Measurements from ENCODE around the gene SHH.

The SHH gene

GRCh38 chr7:155811895-155812761 lies at the start of gene SHH:
Gene SHH (minus strand): TSS chr7:155812463. CDS start chr7:155812122, 341 bp downstream.
- DNase-seq, result no peak

GRCh38 chr7:155861480-155861868 lies 49.2 kb upstream of the SHH start:
- no peak for DNase-seq

- no peak for DNase-seq
Measured at GRCh38 chr7:155860840-155861479, 48.7 kb upstream of the SHH start.

DNA sequence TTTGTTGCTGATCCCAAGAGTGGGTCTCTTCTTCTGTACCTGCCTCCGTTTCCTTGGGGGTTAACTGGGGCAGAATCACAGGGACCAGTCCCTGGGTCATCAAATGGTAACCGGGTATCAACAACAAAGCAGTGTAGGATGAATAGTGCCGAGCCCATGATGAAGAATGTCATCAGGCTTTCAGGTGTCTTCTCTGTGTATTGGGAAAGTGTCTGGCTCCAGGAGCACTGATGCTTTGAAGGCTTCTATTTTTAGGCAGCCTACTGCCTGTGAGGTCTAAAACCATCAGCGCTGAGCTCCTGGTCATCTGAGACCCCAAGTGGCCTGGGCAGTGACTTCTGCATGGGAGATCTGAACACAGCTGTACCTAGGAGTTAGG lies 48.2 kb upstream of the SHH start:
- no peak for DNase-seq

DNA sequence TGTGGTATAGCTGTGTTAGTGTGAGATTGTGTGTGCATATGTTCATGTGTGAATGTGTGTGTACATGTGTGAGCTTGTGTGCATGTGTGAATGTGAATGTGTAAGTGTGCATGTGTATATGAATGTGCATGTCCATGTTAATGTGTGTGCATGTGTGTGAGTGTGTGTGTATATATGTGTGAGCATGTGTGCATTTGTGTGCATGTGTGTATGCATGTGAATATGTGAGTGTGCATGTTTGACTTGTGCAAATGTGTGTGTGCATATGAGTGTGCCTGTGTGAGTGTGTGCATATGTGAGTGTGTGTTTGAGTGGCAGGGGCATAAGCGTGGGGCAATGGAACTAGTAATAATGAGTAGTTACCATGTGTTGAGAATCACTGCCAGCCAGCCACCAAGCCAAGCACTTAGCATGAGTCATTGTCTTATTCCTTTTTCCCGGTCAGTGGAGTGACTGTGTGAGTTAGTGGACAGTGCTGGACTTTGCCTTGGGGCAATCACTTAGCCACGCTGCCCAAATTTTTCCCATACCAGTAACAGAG lies 46.3 kb upstream of the SHH start:
- DNase-seq, result no peak

DNA sequence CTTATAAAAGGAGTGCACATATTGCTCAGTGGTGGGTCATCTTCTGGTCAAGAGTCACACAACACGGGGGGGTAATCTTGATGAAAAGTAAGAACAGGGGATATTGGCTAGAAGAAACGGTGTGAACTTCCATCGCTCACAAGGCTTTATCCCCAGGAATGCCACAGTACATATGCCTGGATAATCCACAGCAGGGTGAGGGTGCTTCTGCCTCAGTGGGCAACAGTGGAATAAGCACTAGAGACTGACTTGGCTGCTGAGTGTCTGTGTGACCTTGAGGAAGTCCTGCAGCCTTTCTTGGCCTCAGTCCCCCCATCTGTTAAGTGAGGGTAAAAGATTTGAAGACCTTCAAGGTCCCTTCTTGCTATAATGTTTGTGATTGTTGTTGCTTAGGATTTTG lies 44.9 kb upstream of the SHH start:
- no peak for DNase-seq

DNA sequence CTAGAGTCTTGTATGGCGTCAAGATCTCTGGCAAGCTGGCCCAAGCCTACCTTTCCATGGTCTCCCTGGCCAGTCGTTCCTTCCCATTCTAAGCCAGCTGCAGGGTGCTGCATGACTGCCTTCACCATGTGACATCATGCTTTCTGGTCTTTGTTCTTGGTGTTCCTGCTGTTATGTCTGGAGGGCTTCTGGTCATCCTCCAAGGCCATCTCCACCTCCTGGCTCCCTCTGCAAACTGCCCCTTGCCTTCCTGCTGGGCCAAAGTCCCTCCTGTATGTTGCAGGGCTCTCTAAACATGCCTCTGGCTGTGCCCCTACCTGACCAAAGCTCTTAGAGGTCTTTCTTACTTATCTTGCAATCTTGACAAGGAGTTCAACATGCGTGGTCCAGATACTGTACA lies 44.4 kb upstream of the SHH start:
- DNase-seq, result no peak

DNA sequence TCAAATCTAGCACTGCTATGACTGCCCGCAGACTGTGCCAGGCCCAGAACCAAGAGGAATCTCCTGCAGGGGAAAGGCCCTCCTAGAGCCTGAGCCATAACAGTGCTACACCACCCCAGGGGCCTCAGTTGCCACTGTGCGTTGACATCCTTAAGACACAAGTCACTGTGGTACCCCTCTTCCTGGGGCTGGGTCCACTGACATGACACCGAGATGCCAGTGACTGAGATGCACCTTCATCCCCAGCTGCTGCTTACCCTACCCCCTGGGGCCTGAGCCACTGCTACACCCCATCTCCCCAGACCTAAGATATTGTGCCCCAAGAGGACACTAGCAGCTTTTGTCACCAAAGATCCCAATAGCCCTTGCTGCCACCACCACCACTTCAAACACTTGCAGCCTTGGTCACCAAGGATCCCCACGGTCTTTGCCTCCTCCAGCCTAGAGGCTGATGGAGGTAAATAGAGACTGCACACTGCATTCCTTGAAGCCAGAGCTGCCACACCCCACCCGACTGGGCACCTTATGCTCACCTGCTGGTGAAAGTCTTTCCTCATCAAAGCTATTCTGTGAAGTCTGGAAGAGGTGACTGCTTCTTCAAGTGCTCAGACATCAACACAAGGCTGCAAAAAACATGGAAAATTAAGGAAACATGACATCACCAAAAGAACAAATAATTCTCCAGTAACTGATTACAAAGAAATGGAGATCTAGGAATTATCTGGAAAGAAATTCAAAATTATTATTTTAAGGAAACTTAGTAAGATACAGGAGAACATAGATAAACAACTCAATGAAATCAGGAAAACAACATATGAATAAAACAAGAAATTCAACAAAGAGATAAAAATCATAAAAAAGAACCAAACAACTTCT lies 40.4 kb upstream of the SHH start:
- DNase-seq, result no peak

- no peak for DNase-seq
Measured at GRCh38 chr7:155851892-155852291, 39.6 kb upstream of the SHH start.

DNA sequence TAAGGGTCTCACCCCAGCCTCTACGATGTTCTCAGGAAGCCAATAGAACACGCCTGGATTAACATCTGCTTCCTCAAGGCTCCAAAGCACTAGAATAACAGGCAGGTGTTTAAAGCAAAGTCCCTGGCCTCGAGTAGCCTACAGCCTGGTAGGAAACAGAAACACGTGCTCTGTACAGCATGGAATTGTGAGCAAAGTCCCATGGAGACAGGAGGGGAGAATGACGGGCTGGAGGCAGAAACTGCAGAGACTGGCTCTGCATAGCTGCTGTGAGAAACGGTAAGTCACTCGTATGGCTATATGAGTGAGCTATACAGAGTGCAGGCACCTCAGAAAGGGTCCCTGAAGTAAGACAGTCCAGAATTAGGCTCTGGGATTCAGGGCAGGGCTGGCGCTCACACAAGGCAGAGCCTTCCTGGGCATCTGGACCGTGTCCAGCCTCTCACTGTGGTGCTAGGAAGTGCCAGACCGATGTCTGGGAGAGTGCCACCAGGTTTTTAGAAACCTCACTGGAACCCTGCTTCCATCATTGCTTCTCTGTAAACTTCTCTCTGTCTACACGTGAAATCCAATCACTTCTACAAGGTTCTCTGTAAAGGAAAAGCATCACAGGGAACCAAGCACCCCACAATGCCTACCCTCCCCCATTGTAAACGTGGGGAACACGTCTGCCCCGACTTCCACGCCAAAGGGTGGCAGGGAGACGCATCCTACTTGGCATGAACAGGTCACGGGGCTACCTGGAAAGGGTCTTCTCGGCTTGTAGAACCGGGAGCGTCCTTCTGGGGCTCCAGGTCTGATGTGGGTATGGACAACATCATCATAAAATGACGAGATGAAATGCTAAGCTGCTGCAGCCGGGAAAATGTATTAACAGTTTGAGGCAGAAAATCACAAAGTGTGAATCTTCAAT lies 38.8 kb upstream of the SHH start:
- DNase-seq, result no peak

DNA sequence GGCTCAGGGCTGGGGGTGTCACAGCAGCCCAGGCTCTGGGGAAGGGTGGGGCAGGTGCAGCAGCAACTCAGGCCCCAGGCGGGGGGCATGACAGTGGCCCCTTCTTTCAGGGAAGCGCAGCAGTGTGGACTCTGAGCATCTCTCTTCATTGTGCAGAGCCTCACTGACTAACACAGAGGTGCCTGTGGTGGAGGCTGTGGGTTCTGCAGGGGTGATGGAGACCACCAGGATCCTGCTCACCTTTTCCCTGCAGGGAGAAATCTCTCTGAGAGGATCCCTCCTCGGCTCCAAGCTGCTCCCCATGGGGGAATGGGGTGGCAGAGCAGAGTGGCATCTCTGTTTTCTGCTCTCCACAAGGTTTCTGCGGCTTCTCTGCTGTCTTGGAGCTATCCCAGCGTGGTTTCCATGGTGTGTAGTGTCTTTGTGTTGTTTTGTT lies 37.8 kb upstream of the SHH start:
- DNase-seq, result no peak

- no peak for DNase-seq
Measured at GRCh38 chr7:155848691-155849669, 36.7 kb upstream of the SHH start.

GRCh38 chr7:155847821-155848435 lies 35.7 kb upstream of the SHH start:
- DNase-seq, result no peak

DNA sequence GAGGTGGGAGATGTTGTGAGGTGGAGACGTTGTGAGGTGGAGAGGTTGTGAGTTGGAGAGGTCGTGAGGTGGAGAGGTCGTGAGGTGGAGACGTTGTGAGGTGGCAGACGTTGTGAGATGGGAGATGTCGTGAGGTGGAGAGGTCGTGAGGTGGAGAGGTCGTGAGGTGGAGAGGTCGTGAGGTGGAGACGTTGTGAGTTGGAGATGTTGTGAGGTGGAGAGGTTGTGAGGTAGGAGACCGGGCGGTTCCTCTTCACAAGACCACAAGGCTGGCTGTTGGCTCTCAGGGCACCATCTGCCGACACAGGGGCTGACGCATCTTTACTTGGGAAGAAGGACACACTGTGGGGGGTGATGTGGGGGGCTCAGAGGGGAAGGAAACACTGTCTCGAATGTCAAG lies 34.7 kb upstream of the SHH start:
- DNase-seq, result no peak

- no peak for DNase-seq
Measured at GRCh38 chr7:155846156-155846555, 33.9 kb upstream of the SHH start.

DNA sequence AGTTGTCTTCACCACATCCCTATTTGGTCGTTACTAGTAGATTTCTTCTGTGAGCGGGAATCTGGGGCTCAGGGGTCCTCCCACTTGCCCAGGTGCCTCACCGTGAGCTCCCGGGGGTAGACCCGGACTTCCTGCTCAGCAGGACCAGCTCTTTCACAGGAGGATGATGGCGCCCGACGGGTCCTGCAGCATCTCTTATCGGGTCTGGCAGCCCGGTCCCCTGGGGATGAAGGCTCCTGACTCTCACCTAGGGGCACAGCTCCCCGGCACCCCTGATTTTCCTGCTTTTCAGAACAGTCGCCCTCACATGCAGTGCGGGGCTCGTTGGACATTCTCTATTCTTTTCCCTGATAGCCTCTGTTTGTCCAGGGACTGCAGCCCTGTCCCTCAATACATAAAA lies 33.0 kb upstream of the SHH start:
- no peak for DNase-seq

DNA sequence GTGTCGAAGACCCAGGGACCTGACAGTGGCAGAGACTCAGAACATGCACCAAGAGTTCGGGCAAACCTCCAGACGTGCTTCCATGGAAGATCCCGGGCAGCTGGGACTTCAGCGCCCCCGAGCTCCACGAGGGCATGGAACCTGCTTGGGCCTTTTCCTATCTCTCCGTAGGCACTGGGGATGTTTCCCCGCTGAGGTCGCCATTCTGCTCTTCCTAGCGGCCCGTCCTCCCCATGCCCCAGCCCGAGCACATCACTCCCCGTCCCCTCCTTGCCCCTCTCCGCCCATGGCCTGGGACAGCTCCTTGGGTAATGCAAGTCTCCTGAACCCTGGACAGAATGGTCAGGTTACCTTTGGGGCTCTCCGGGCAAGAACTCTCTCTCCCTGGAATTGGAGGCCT lies 32.3 kb upstream of the SHH start:
- no peak for DNase-seq

DNA sequence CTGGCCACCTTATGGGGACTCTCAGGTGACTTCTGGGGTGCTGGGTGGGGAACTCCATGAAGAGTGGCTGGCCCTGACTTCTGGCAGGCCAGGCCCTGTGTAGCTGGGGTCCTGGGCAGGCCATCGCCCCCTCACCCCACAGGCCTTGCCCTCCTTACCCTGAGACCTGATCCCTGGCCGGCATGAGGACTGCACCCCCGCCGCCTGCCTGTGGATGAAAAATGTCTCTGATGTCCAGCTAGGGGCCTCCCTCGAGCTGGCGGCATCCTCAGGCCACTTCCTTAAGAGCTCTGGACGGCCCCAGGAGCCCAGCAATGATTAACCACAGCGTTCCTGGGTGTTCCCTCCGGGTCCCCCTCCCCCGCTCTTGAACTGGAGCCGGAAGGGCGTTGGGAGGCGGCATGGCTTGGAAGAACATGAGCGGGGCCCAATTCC lies 31.8 kb upstream of the SHH start:
- no peak for DNase-seq

DNA sequence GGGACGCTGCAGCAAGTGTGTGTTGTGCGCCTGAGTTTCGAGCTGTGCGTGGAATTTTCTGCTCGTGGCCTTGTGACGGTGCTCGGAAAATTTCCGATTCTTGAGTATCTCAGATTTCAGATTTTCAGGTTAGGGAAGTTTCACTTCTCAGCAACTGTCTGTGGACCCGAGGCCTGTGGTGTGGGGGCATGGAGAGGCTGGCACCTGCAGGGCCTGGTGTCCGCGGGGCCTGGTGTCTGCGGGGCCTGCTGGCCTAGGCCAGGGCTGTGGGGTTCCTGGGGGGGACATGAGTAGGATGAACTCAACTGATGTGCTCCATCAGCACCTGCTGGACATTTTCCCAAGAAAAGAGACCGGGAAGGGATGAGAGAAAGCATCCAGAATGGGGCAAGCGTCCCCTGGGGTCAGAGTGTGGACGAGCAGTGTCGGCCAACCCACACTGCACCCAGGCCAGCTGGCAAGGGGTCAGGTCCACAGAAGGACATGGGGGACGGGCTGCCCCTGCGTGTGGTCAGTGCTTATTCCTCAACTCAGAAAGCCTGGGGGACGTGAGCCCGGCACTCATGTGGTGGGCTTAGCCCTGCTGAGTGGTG lies 31.3 kb upstream of the SHH start:
- DNase-seq, result no peak
